ENCODE data around the gene C2CD5. TPM values are rescaled to one million over a fixed set of nuclear protein-coding genes. Genes with fewer than 3 reads are reported as not detected.

Gene C2CD5
- total and polyA plus RNA-seq, 7 experiments from 2014 or later: 13.2 to 58.9 (median 36.5) TPM

GRCh38 chr12:22461786-22462185, 82.6 kb downstream of the C2CD5 start:
- no peaks in the 10 kb centered on the region for H3K27me3 Mint-ChIP-seq
- no peak for DNase-seq
- no peak for ATAC-seq
- Histone ChIP-seq H3K36me3 (ENCODE audit: control insufficient read depth in 2 of 3, insufficient read depth in 3 of 3, low read length in 3 of 3) (no peaks in the 10 kb centered on the region), H3K9me3 (ENCODE audit: control insufficient read depth in 2 of 3, low read length in 3 of 3) (no peaks in the 10 kb centered on the region), H3K27ac (ENCODE audit: low read depth, low read length) (no peak overlapping the region), H3K27me3 (ENCODE audit: control insufficient read depth in 2 of 2, insufficient read depth in 2 of 2, low read length in 2 of 2) (no peaks in the 10 kb centered on the region), H3K4me3 (ENCODE audit: low read length) (no peak overlapping the region), H3K4me1 (ENCODE audit: control insufficient read depth in 2 of 2, insufficient read depth in 2 of 2, low read length in 2 of 2) (no peaks in the 10 kb centered on the region)
- ChIA-PET POLR2A (no interaction called here), CTCF (interaction anchor here (0.9 to 2.1 kb wide), 3 partner anchors 9 to 379 kb away, joined by 3 to 9 read pairs (median 4); no protein-coding TSS in a partner anchor)
- H3K36me3 Mint-ChIP-seq: peaks cover 0 to 20% (median 4%) of the 10 kb centered on the region in 5 donors
- H3K4me3 Mint-ChIP-seq: no peak overlapping the region
- H3K27ac Mint-ChIP-seq: peak overlapping the region in 4 of 9 donors; percentile 20 to 40 (median 36)
- H3K4me1 Mint-ChIP-seq: peaks cover 0 to 3% (median 0%) of the 10 kb centered on the region in 7 donors
- H3K9me3 Mint-ChIP-seq: no peaks in the 10 kb centered on the region
- intact Hi-C loops (cut with micrococcal nuclease): loop anchor here (2.0 to 5.0 kb wide), 5 partner anchors 124 to 854 kb away; no protein-coding TSS in a partner anchor

GRCh38 chr12:22459838-22460490, 84.4 kb downstream of the C2CD5 start:
- H3K9me3 Mint-ChIP-seq: no peaks in the 10 kb centered on the region
- ChIA-PET CTCF (interaction anchor here (0.7 to 2.5 kb wide), 11 partner anchors 9 to 762 kb away, joined by 3 to 14 read pairs (median 3); no protein-coding TSS in a partner anchor), POLR2A (interaction anchor here (0.6 to 0.7 kb wide), 2 partner anchors 125 to 152 kb away, joined by 3 to 4 read pairs; no protein-coding TSS in a partner anchor)
- no peak overlapping the region for H3K4me3 ChIP-seq (ENCODE audit: low read length)
- H3K36me3 Mint-ChIP-seq: peaks cover 0 to 16% (median 4%) of the 10 kb centered on the region in 5 donors
- no peaks in the 10 kb centered on the region for H3K27me3 Mint-ChIP-seq
- DNase-seq: peak in 6 of 9 donors; percentile 22 to 43 (median 34)
- H3K27ac Mint-ChIP-seq: peak overlapping the region in 2 of 9 donors; percentile 4 to 30
- no peak overlapping the region for H3K4me3 Mint-ChIP-seq
- H3K27ac ChIP-seq (ENCODE audit: low read depth, low read length): no peak overlapping the region
- H3K36me3 ChIP-seq (ENCODE audit: control insufficient read depth in 2 of 3, insufficient read depth in 3 of 3, low read length in 3 of 3): no peaks in the 10 kb centered on the region
- peak; percentile 81 for ATAC-seq
- no peaks in the 10 kb centered on the region for H3K9me3 ChIP-seq (ENCODE audit: control insufficient read depth in 2 of 3, low read length in 3 of 3)
- no peaks in the 10 kb centered on the region for H3K27me3 ChIP-seq (ENCODE audit: control insufficient read depth in 2 of 2, insufficient read depth in 2 of 2, low read length in 2 of 2)
- no peaks in the 10 kb centered on the region for H3K4me1 ChIP-seq (ENCODE audit: control insufficient read depth in 2 of 2, insufficient read depth in 2 of 2, low read length in 2 of 2)
- peaks cover 0 to 3% (median 0%) of the 10 kb centered on the region in 7 donors for H3K4me1 Mint-ChIP-seq
- intact Hi-C loops (cut with micrococcal nuclease): loop anchor here (1.0 to 5.0 kb wide), 7 partner anchors 123 to 853 kb away; no protein-coding TSS in a partner anchor

- no peak overlapping the region for H3K27ac ChIP-seq (ENCODE audit: low read depth, low read length)
- no peak for ATAC-seq
- intact Hi-C loops (cut with micrococcal nuclease): no loop called here
- Mint-ChIP-seq H3K4me3 (no peak overlapping the region), H3K36me3 (peaks cover 0 to 21% (median 7%) of the 10 kb centered on the region in 5 donors), H3K4me1 (peaks cover 0 to 2% (median 0%) of the 10 kb centered on the region in 7 donors), H3K27ac (no peak overlapping the region), H3K27me3 (no peaks in the 10 kb centered on the region), H3K9me3 (no peaks in the 10 kb centered on the region)
- ChIA-PET CTCF (interaction anchor here (0.6 to 1.9 kb wide), 9 partner anchors 8 to 778 kb away, joined by 3 to 14 read pairs (median 5); no protein-coding TSS in a partner anchor), POLR2A (no interaction called here)
- no peaks in the 10 kb centered on the region for H3K9me3 ChIP-seq (ENCODE audit: control insufficient read depth in 2 of 3, low read length in 3 of 3)
- no peaks in the 10 kb centered on the region for H3K4me1 ChIP-seq (ENCODE audit: control insufficient read depth in 2 of 2, insufficient read depth in 2 of 2, low read length in 2 of 2)
- no peak for DNase-seq
- H3K36me3 ChIP-seq (ENCODE audit: control insufficient read depth in 2 of 3, insufficient read depth in 3 of 3, low read length in 3 of 3): peaks cover 0 to 5% (median 0%) of the 10 kb centered on the region in 3 experiments
- no peaks in the 10 kb centered on the region for H3K27me3 ChIP-seq (ENCODE audit: control insufficient read depth in 2 of 2, insufficient read depth in 2 of 2, low read length in 2 of 2)
- H3K4me3 ChIP-seq (ENCODE audit: low read length): no peak overlapping the region
Observed at GRCh38 chr12:22458298-22458937, 85.9 kb downstream of the C2CD5 start.

- Mint-ChIP-seq H3K9me3 (no peaks in the 10 kb centered on the region), H3K27me3 (no peaks in the 10 kb centered on the region), H3K4me3 (no peak overlapping the region), H3K36me3 (peaks cover 0 to 22% (median 7%) of the 10 kb centered on the region in 5 donors), H3K27ac (peak overlapping the region in 1 of 9 donors; percentile 35), H3K4me1 (peaks cover 0 to 2% (median 0%) of the 10 kb centered on the region in 7 donors)
- no peak overlapping the region for H3K27ac ChIP-seq (ENCODE audit: low read depth, low read length)
- ATAC-seq: no peak
- CTCF ChIA-PET: interaction anchor here (0.6 to 1.0 kb wide), 2 partner anchors 10 to 222 kb away, joined by 3 read pairs; no protein-coding TSS in a partner anchor
- H3K9me3 ChIP-seq (ENCODE audit: control insufficient read depth in 2 of 3, low read length in 3 of 3): no peaks in the 10 kb centered on the region
- H3K27me3 ChIP-seq (ENCODE audit: control insufficient read depth in 2 of 2, insufficient read depth in 2 of 2, low read length in 2 of 2): no peaks in the 10 kb centered on the region
- H3K36me3 ChIP-seq (ENCODE audit: control insufficient read depth in 2 of 3, insufficient read depth in 3 of 3, low read length in 3 of 3): peaks cover 0 to 6% (median 3%) of the 10 kb centered on the region in 3 experiments
- intact Hi-C loops (cut with micrococcal nuclease): no loop called here
- no peaks in the 10 kb centered on the region for H3K4me1 ChIP-seq (ENCODE audit: control insufficient read depth in 2 of 2, insufficient read depth in 2 of 2, low read length in 2 of 2)
- H3K4me3 ChIP-seq (ENCODE audit: low read length): no peak overlapping the region
- POLR2A ChIA-PET: no interaction called here
- DNase-seq: no peak
Observed at GRCh38 chr12:22457085-22457484, 87.3 kb downstream of the C2CD5 start.

- no peaks in the 10 kb centered on the region for H3K9me3 ChIP-seq (ENCODE audit: control insufficient read depth in 2 of 3, low read length in 3 of 3)
- CTCF ChIA-PET: no interaction called here
- Mint-ChIP-seq H3K9me3 (no peaks in the 10 kb centered on the region), H3K4me1 (peaks cover 0 to 2% (median 0%) of the 10 kb centered on the region in 7 donors), H3K4me3 (no peak overlapping the region), H3K36me3 (peaks cover 0 to 24% (median 10%) of the 10 kb centered on the region in 5 donors), H3K27ac (peak overlapping the region in 1 of 9 donors; percentile 15), H3K27me3 (no peaks in the 10 kb centered on the region)
- DNase-seq (no peak), ATAC-seq (no peak)
- POLR2A ChIA-PET: no interaction called here
- no peak overlapping the region for H3K4me3 ChIP-seq (ENCODE audit: low read length)
- H3K27ac ChIP-seq (ENCODE audit: low read depth, low read length): no peak overlapping the region
- intact Hi-C loops (cut with micrococcal nuclease): no loop called here
- H3K27me3 ChIP-seq (ENCODE audit: control insufficient read depth in 2 of 2, insufficient read depth in 2 of 2, low read length in 2 of 2): no peaks in the 10 kb centered on the region
- no peaks in the 10 kb centered on the region for H3K4me1 ChIP-seq (ENCODE audit: control insufficient read depth in 2 of 2, insufficient read depth in 2 of 2, low read length in 2 of 2)
- H3K36me3 ChIP-seq (ENCODE audit: control insufficient read depth in 2 of 3, insufficient read depth in 3 of 3, low read length in 3 of 3): peaks cover 0 to 6% (median 4%) of the 10 kb centered on the region in 3 experiments
Observed at GRCh38 chr12:22453511-22453910, 90.8 kb downstream of the C2CD5 start.

- no peak overlapping the region for H3K4me3 Mint-ChIP-seq
- no peak overlapping the region for H3K27ac Mint-ChIP-seq
- ChIA-PET CTCF (interaction anchor here (0.5 to 1.6 kb wide), 3 partner anchors 11 to 85 kb away, joined by 3 to 4 read pairs (median 3); no protein-coding TSS in a partner anchor), POLR2A (interaction anchor here (1.1 to 1.2 kb wide), 2 partner anchors 9 to 359 kb away, joined by 3 read pairs; no protein-coding TSS in a partner anchor)
- Histone ChIP-seq H3K36me3 (ENCODE audit: control insufficient read depth in 2 of 3, insufficient read depth in 3 of 3, low read length in 3 of 3) (peaks cover 0 to 2% (median 0%) of the 10 kb centered on the region in 3 experiments), H3K27me3 (ENCODE audit: control insufficient read depth in 2 of 2, insufficient read depth in 2 of 2, low read length in 2 of 2) (no peaks in the 10 kb centered on the region), H3K4me3 (ENCODE audit: low read length) (no peak overlapping the region), H3K27ac (ENCODE audit: low read depth, low read length) (no peak overlapping the region), H3K4me1 (ENCODE audit: control insufficient read depth in 2 of 2, insufficient read depth in 2 of 2, low read length in 2 of 2) (peaks cover 0 to 4% of the 10 kb centered on the region in 2 donors), H3K9me3 (ENCODE audit: control insufficient read depth in 2 of 3, low read length in 3 of 3) (no peaks in the 10 kb centered on the region)
- H3K27me3 Mint-ChIP-seq: peaks cover 0 to under 1% (median 0%) of the 10 kb centered on the region in 5 donors
- peaks cover 0 to 5% (median 0%) of the 10 kb centered on the region in 5 donors for H3K36me3 Mint-ChIP-seq
- peaks cover 0 to 4% (median 0%) of the 10 kb centered on the region in 7 donors for H3K4me1 Mint-ChIP-seq
- ATAC-seq (no peak), DNase-seq (no peak)
- H3K9me3 Mint-ChIP-seq: no peaks in the 10 kb centered on the region
- intact Hi-C loops (cut with micrococcal nuclease): loop anchor here in 1 of 2 donors (10.0 kb wide), 1 partner anchor 202 kb away; no protein-coding TSS in a partner anchor
Observed at GRCh38 chr12:22447223-22447622, 97.1 kb downstream of the C2CD5 start.

Measured in naive thymus-derived CD4-positive, alpha-beta T cell (primary cell).